Tibial nerve (tissue), 4 donors: ENCODE data around the gene ZNF786. TPM values are rescaled to one million over a fixed set of nuclear protein-coding genes. Genes with fewer than 3 reads are reported as not detected.

Experiments used
- DNase-seq, 2 donors: peaks; one replicate each; pipeline ENCODE4 v3.0.0-alpha.2; 2019; ENCODE audit warnings: low spot score in 2 of 2
- H3K27ac ChIP-seq, 4 donors: fragments of 200-600 bp; sonication (generic) in 3 of 4; one replicate each; pipeline ENCODE4 v1.5.1; 2017 to 2019; ENCODE audit warnings: mild to moderate bottlenecking in 1 of 4
- H3K27me3 ChIP-seq, 2 donors: fragments of 200-600 bp; sonication (generic) in 1 of 2; one replicate each; pipeline versions ENCODE4 v1.5.1 to v1.6.0; 2017 to 2019
- H3K36me3 ChIP-seq, 3 donors: fragments of 200-600 bp; sonication (generic); one replicate each; pipeline ENCODE4 v1.5.1; 2018 to 2019
- H3K4me1 ChIP-seq, 4 donors: fragments of 200-600 bp; sonication (generic) in 3 of 4; one replicate each; pipeline ENCODE4 v1.5.1; 2017 to 2019
- H3K4me3 ChIP-seq, 4 donors: fragments of 200-600 bp; sonication (generic) in 3 of 4; one replicate each; pipeline ENCODE4 v1.5.1; 2017 to 2019; ENCODE audit warnings: mild to moderate bottlenecking in 1 of 4, moderate library complexity in 1 of 4
- H3K9me3 ChIP-seq, 4 donors: fragments of 200-600 bp; sonication (generic) in 3 of 4; one replicate each; pipeline ENCODE4 v1.5.1; 2017 to 2019
- EP300 ChIP-seq, 2 donors: sonication (generic); formaldehyde crosslinking; IDR thresholded peaks; one replicate each; pipeline ENCODE4 v1.6.1; 2017; ENCODE audit warnings: antibody characterized with exemption in 2 of 2, mild to moderate bottlenecking in 1 of 2
- POLR2A ChIP-seq, 2 donors: fragments of 450-650 bp; IDR thresholded peaks; one replicate each; pipeline ENCODE4 v1.6.1; 2017; ENCODE audit warnings: antibody characterized with exemption in 2 of 2, mild to moderate bottlenecking in 2 of 2, moderate library complexity in 2 of 2
- WGBS, 2 donors: methylation state at CpG; one replicate each; pipeline ENCODE4 v1.1.5; 2018; 5-methylcytosine and 5-hydroxymethylcytosine counted together
- total RNA-seq, 4 donors: library from RNA; depleted of rRNA; stranded (reverse); fragments of >200 nt; gene quantifications; one replicate each; pipeline ENCODE4 v1.1.0, GENCODE V29; 2016
- TF ChIP-seq, protein P1 (sequence below), 5 experiments: fragments of 200-600 bp in 3 of 5; fragments of 450-650 bp in 2 of 5; sonication (generic) in 3 of 5; IDR thresholded peaks; one replicate each; pipeline ENCODE4 v1.5.1; 2016 to 2019; ENCODE audit warnings: antibody characterized with exemption in 5 of 5, mild to moderate bottlenecking in 3 of 5, moderate library complexity in 2 of 5

ZNF786 gene
- total RNA-seq, 4 donors from 2014 or later, result 6.9 to 9.0 (median 8.5) TPM

DNA sequence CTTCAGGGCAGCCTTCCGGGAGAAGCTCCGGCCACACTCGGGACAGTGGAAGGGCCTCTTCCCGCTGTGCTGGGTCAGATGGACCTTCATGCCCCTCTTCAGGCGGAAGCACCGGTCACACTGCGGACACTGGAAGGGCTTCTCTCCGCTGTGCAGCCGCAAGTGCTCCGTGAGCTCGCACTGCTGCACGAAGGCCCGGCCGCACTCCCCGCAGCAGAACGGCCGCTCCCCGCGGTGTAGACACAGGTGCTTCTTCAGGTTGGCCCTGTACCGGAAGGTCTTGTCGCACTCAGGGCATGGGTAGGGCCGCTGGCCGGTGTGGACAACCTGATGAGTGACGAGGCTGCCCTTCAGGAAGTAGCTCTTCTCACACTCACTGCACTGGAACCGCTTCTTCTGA is 14.2 kb upstream of the ZNF786 start:
- Histone ChIP-seq H3K9me3 (no peaks in the 10 kb centered on the region), H3K27me3 (no peaks in the 10 kb centered on the region), H3K4me3 (no peak overlapping the region), H3K27ac (no peak overlapping the region), H3K4me1 (no peaks in the 10 kb centered on the region), H3K36me3 (peaks cover 0 to 39% (median 0%) of the 10 kb centered on the region in 3 donors)
- 94 to 96% methylated on average over 14 to 25 of the region's 25 CpGs for whole genome bisulfite sequencing, 2 donors
- no peak for TF ChIP-seq EP300 (IDR thresholded peaks at IDR 0.05)
- TF ChIP-seq, protein P1, sequence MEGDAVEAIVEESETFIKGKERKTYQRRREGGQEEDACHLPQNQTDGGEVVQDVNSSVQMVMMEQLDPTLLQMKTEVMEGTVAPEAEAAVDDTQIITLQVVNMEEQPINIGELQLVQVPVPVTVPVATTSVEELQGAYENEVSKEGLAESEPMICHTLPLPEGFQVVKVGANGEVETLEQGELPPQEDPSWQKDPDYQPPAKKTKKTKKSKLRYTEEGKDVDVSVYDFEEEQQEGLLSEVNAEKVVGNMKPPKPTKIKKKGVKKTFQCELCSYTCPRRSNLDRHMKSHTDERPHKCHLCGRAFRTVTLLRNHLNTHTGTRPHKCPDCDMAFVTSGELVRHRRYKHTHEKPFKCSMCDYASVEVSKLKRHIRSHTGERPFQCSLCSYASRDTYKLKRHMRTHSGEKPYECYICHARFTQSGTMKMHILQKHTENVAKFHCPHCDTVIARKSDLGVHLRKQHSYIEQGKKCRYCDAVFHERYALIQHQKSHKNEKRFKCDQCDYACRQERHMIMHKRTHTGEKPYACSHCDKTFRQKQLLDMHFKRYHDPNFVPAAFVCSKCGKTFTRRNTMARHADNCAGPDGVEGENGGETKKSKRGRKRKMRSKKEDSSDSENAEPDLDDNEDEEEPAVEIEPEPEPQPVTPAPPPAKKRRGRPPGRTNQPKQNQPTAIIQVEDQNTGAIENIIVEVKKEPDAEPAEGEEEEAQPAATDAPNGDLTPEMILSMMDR (IDR thresholded peaks at IDR 0.05), result no peak
- TF ChIP-seq POLR2A (IDR thresholded peaks at IDR 0.05), result no peak
- DNase-seq, result no peak

DNA sequence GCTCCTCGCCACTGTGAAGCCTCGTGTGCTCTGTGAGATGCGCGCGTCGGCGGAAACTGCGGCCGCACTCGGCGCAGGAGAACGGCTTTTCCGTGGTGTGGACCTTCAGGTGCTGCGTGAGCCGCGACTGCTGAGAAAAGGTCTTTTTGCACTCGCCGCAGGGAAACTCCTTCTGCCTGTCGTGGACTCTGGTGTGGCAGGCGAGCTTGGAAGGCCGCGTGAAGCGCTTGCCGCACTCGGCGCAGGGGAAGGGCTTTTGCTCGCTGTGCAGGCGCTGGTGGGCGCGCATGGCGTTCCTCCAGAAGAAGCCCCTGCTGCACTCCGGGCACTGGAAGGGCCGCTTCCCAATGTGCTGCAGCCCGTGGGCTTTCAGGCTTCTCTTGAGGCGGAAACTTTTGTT is 13.7 kb upstream of the ZNF786 start:
- TF ChIP-seq POLR2A (IDR thresholded peaks at IDR 0.05), result no peak
- TF ChIP-seq, protein P1 (IDR thresholded peaks at IDR 0.05), result no peak
- TF ChIP-seq EP300 (IDR thresholded peaks at IDR 0.05), result no peak
- 96% methylated on average over 27 to 35 of the region's 35 CpGs for WGBS, 2 donors
- Histone ChIP-seq H3K27ac (no peak overlapping the region), H3K27me3 (no peaks in the 10 kb centered on the region), H3K4me3 (no peak overlapping the region), H3K9me3 (no peaks in the 10 kb centered on the region), H3K4me1 (no peaks in the 10 kb centered on the region), H3K36me3 (peaks cover 0 to 37% (median 0%) of the 10 kb centered on the region in 3 donors)
- DNase-seq, result no peak

DNA sequence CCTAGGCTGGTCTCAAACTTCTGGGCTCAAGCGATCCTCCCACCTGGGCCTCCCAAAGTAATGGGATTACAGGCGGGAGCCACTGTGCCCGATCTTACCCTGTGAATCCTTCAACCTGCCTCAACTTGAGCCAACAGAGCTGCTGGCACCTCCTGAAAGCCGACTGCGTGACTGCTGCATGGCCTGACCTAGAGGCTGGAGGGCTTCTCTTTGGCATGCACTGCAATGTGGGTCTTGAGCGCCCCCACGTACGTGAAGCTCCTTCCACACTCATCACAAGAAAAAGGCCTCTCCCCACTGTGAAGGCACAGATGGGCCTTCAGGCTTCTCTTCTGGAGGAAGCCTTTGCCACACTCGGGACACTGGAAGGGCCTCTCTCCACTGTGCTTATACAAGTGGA is 12.9 kb upstream of the ZNF786 start:
- H3K36me3 ChIP-seq, result peaks cover 0 to 33% (median 0%) of the 10 kb centered on the region in 3 donors
- DNase-seq, result no peak
- H3K27me3 ChIP-seq, result no peaks in the 10 kb centered on the region
- TF ChIP-seq EP300 (IDR thresholded peaks at IDR 0.05), result no peak
- TF ChIP-seq POLR2A (IDR thresholded peaks at IDR 0.05), result no peak
- TF ChIP-seq, protein P1 (IDR thresholded peaks at IDR 0.05), result no peak
- H3K4me1 ChIP-seq, result no peaks in the 10 kb centered on the region
- 89 to 98% methylated on average over 9 of the region's 9 CpGs for WGBS, 2 donors
- H3K4me3 ChIP-seq, result no peak overlapping the region
- H3K9me3 ChIP-seq, result no peaks in the 10 kb centered on the region
- no peak overlapping the region for H3K27ac ChIP-seq

DNA sequence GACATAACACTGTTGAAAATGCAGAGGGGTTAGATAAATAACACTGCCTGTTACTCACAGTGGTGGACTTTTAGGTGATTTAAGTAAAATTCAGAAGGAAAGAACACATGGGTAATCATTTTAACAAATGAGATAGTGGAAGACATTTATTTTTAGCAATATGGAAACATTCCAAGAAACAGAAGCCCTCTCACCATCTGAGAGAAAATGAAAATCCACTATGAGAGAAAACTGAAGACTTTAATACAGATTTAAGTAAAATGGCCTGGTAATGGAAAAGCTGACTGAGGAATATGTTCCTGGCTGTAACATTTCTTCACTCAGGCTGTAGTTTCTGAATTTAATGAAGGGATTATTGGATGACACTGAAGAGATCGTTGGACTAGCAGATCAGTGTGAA is 12.1 kb upstream of the ZNF786 start:
- Histone ChIP-seq H3K27ac (no peak overlapping the region), H3K4me3 (no peak overlapping the region), H3K9me3 (no peaks in the 10 kb centered on the region), H3K36me3 (peaks cover 0 to 28% (median 0%) of the 10 kb centered on the region in 3 donors), H3K4me1 (no peaks in the 10 kb centered on the region), H3K27me3 (no peaks in the 10 kb centered on the region)
- DNase-seq, result no peak
- TF ChIP-seq, protein P1 (IDR thresholded peaks at IDR 0.05), result no peak
- TF ChIP-seq EP300 (IDR thresholded peaks at IDR 0.05), result no peak
- TF ChIP-seq POLR2A (IDR thresholded peaks at IDR 0.05), result no peak
- WGBS, 2 donors, result 69 to 74% methylated on average over 1 of the region's 1 CpG

DNA sequence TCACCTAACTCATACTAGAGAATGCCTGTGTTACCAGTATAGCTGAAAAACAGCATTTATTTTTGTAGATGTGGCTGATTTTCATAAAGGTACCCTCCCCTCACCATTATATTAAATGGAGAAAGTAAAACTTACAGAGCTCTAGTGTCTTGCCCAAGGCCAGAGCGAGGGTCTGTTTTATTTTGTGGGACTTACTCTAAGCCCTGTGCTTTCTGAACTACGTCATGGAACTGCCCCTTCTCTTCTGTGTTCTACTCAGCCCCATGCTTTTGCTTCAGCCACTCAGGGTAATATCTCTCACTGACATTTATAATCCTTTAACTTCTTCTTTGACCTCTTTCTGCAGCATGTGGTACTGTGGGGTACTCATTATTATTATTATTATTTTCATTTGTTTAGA is 10.3 kb upstream of the ZNF786 start:
- no peaks in the 10 kb centered on the region for H3K9me3 ChIP-seq
- TF ChIP-seq EP300 (IDR thresholded peaks at IDR 0.05), result no peak
- TF ChIP-seq, protein P1 (IDR thresholded peaks at IDR 0.05), result no peak
- TF ChIP-seq POLR2A (IDR thresholded peaks at IDR 0.05), result no peak
- 91 to 97% methylated on average over 2 of the region's 2 CpGs for WGBS, 2 donors
- H3K27ac ChIP-seq, result no peak overlapping the region
- H3K27me3 ChIP-seq, result no peaks in the 10 kb centered on the region
- no peak for DNase-seq
- peaks cover 0 to 28% (median 0%) of the 10 kb centered on the region in 3 donors for H3K36me3 ChIP-seq
- no peak overlapping the region for H3K4me3 ChIP-seq
- no peaks in the 10 kb centered on the region for H3K4me1 ChIP-seq
